H1 (cell line): ENCODE measurements around the gene UGT1A1.

ENCODE experiments used
- EZH2 ChIP-seq: fragments of 200-600 bp; sonication (generic); IDR thresholded peaks from 2 replicates; pipeline ENCODE4 v1.7.1; 2012; ENCODE audit warnings: low read depth, mild to moderate bottlenecking, moderate library complexity, low read length, inconsistent platforms; ENCODE audit not compliant: severe bottlenecking
- KDM1A ChIP-seq: fragments of 200-600, 300-600 bp; sonication (generic); IDR thresholded peaks from 2 replicates; pipeline ENCODE4 v1.7.1; 2016; ENCODE audit warnings: mild to moderate bottlenecking, low read length, borderline replicate concordance
- PHF8 ChIP-seq: fragments of 200-600 bp; sonication (generic); conservative IDR thresholded peaks from 2 replicates; pipeline ENCODE4 v1.7.1; 2012; ENCODE audit warnings: low read depth, mild to moderate bottlenecking, inconsistent platforms, low read length, moderate library complexity
- POLR2A ChIP-seq, 2 experiments: IDR thresholded peaks; 1 replicate in 1 of 2; 2 replicates in 1 of 2; pipeline ENCODE4 v1.6.1; 2011; ENCODE audit warnings: low read depth in 2 of 2, low read length in 2 of 2, mild to moderate bottlenecking in 2 of 2; ENCODE audit errors: control extremely low read depth in 1 of 2
- RFX5 ChIP-seq: IDR thresholded peaks from 2 replicates; pipeline ENCODE4 v1.6.1; 2011; ENCODE audit warnings: low read depth, low read length, improper control_type of control experiment, borderline replicate concordance
- SP2 ChIP-seq: IDR thresholded peaks from 2 replicates; pipeline ENCODE4 v1.6.1; 2012; ENCODE audit warnings: mild to moderate bottlenecking, low read length, inconsistent platforms
- TF ChIP-seq, protein P1 (sequence below), 3 experiments: IDR thresholded peaks; 1 replicate in 2 of 3; 2 replicates in 1 of 3; pipeline versions ENCODE4 v1.5.1 to v1.6.1; 2011; ENCODE audit warnings: low read length in 3 of 3, mild to moderate bottlenecking in 3 of 3, inconsistent platforms in 2 of 3, low read depth in 1 of 3, moderate library complexity in 1 of 3; ENCODE audit not compliant: insufficient read depth in 1 of 3; ENCODE audit errors: control extremely low read depth in 1 of 3
- TF ChIP-seq, protein P2 (sequence below): IDR thresholded peaks from 2 replicates; pipeline ENCODE4 v1.6.1; 2012; ENCODE audit warnings: inconsistent platforms

DNA sequence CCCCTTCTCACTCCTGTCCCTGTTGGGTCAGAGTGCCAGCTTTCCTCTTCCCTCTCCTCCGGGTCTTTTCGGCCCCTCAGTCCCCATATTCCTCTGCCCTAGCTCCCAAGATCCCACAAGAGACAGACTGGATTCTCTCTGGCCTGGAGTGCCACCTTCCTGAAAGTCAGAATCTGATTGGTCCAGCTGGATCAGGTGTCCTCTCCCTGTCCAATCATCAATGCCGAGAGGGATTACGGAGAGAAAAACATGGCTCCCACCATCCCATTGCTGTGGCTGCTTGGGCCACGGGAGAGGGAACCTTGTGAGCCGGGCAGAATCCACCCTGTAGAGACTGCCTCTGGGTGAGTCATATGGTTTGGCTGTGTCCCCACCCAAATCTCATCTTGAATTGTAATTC, 15.3 kb downstream of the UGT1A1 start:
- TF ChIP-seq, protein P1, sequence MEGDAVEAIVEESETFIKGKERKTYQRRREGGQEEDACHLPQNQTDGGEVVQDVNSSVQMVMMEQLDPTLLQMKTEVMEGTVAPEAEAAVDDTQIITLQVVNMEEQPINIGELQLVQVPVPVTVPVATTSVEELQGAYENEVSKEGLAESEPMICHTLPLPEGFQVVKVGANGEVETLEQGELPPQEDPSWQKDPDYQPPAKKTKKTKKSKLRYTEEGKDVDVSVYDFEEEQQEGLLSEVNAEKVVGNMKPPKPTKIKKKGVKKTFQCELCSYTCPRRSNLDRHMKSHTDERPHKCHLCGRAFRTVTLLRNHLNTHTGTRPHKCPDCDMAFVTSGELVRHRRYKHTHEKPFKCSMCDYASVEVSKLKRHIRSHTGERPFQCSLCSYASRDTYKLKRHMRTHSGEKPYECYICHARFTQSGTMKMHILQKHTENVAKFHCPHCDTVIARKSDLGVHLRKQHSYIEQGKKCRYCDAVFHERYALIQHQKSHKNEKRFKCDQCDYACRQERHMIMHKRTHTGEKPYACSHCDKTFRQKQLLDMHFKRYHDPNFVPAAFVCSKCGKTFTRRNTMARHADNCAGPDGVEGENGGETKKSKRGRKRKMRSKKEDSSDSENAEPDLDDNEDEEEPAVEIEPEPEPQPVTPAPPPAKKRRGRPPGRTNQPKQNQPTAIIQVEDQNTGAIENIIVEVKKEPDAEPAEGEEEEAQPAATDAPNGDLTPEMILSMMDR (IDR thresholded peaks at IDR 0.05; ENCODE audit: control extremely low read depth in 1 of 3, insufficient read depth in 1 of 3, low read depth in 1 of 3, low read length in 3 of 3), result no peak
- TF ChIP-seq POLR2A (IDR thresholded peaks at IDR 0.05; ENCODE audit: control extremely low read depth in 1 of 2, low read depth in 2 of 2, low read length in 2 of 2) (no peak), KDM1A (no peak), SP2 (no peak), EZH2 (no peak), RFX5 (no peak), PHF8 (no peak)
- TF ChIP-seq, protein P2, sequence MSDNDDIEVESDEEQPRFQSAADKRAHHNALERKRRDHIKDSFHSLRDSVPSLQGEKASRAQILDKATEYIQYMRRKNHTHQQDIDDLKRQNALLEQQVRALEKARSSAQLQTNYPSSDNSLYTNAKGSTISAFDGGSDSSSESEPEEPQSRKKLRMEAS, result no peak
